Limb (tissue), 2 donors: ENCODE data around the gene MOSMO.
"Not testable (repeated sequence)": the region's sequence is repeated elsewhere in the genome, so short reads cannot be mapped to it uniquely, and the experiment has no call there.

ENCODE experiments used
- DNase-seq, 2 donors: peaks; one replicate each; pipeline ENCODE4 v3.0.0-alpha.2; 2016; ENCODE audit errors: extremely low spot score in 2 of 2

The MOSMO gene

DNA sequence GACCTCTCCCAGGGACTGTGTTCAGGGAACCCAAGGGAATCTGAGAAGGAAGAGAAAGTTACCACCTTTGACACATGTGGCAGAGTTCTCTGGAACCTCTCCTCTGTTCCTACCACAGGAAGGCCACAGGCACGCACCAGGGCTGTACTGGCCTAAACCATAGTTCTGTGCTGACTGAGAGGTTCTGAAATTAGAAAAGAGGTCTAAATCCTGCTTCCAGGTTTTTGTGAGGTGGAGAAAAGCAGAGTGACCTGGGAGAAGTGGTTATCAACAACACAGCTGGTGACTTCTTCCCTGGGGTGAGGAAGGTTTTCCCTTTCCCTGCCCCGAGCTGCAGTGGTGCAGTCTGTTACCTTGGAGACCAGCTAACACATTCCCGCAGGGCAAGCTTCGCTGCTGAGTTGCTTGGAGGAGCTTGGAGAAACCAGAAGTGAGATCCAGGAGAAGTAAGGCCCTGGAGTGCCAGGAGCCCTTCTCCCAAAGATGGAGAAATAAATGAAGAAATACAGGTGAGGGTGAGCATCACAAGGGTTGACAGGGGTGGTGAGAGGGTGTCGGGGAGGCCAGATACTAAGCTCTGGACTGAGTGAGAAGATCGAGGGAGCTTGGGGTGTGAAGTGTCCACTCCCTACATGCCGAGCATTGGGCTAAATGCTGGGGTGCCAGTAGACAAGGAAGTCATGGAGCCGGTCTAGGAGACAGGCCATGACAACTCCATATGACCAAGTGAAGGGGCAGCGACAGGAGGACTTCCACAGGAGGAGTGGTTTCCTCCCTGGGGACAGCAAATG, 84.4 kb downstream of the MOSMO start, which contains the start of gene VWA3A:
Gene VWA3A (plus strand): TSS at position 399 of the 791 bp plus-strand sequence. CDS start 97 bp downstream, at position 496.
- DNase-seq = peak in 1 of 2 donors; percentile 41

- DNase-seq = no peak
These were observed 85.4 kb downstream of the MOSMO start for GRCh38 chr16:22093331-22093730.

- no peak for DNase-seq
These were observed 86.1 kb downstream of the MOSMO start for GRCh38 chr16:22093996-22094395.

GRCh38 chr16:22098405-22099255, 90.7 kb downstream of the MOSMO start:
- peak in 1 of 2 donors; percentile 70 for DNase-seq

DNA sequence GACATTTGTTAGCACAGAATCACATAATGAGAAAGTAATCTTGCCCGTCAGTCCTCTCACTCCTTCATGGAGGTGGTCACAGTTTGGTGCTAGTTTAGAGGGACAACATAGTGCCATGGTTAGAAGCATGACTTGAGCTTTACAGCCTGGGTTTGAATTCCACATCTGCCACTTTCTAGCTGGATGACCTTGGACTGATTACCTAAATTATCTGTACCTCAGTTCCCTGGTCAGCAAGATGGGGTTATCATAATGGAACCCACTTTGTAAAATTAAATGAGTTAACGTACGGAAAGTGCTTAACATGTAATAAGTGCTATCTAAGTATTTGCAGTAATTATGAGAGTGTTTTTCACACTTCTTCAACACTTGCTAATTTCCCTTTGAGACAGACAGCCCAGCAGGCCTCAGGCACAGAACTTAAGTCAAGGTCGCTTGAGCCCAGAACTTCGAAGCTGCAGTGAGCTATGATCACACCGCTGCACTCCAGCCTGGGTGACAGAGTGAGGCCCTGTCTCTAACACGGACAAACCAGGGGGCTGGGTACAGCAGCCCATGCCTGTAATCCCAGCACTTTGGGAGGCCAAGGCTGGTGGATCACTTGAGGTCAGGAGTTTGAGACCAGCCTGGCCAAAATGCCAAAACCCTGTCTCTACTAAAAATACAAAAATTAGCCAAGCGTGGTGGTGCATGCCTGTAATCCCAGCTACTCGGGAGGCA, 91.5 kb downstream of the MOSMO start:
- no peak for DNase-seq

- DNase-seq = no peak
These were observed 95.5 kb downstream of the MOSMO start for GRCh38 chr16:22103441-22103840.

- no peak for DNase-seq
These were observed 101.5 kb downstream of the MOSMO start for GRCh38 chr16:22109258-22109898.

GRCh38 chr16:22111629-22112028, 103.7 kb downstream of the MOSMO start:
- not testable (repeated sequence) for DNase-seq

GRCh38 chr16:22116095-22116700, 108.3 kb downstream of the MOSMO start:
- DNase-seq = no peak

- no peak for DNase-seq
These were observed 109.7 kb downstream of the MOSMO start for GRCh38 chr16:22117609-22118008.

GRCh38 chr16:22120440-22120839, 112.5 kb downstream of the MOSMO start:
- DNase-seq = no peak

GRCh38 chr16:22122239-22122638, 114.3 kb downstream of the MOSMO start:
- DNase-seq = no peak

GRCh38 chr16:22123146-22123545, 115.2 kb downstream of the MOSMO start:
- no peak for DNase-seq

- no peak for DNase-seq
These were observed 116.0 kb downstream of the MOSMO start for GRCh38 chr16:22123759-22124490.

GRCh38 chr16:22124583-22125284, 116.8 kb downstream of the MOSMO start:
- no peak for DNase-seq

GRCh38 chr16:22126037-22126558, 118.2 kb downstream of the MOSMO start:
- DNase-seq = no peak

DNA sequence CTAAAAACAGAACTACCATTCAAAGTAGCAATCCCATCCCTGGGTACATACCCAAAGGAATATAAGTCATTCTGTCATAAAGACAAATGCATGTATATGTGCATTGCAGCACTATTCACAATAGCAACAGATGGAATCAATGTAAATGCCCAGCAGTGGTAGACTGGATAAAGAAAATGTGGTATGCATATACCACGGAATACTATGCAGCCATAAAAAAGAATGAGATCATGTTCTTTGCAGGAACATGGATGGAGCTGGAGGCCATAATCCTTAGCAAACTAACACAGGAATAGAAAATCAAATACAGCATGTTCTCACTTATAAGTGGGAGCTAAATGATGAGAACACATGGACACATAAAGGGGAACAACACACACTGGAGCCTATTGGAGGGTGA, 120.6 kb downstream of the MOSMO start:
- DNase-seq = not testable (repeated sequence)

DNA sequence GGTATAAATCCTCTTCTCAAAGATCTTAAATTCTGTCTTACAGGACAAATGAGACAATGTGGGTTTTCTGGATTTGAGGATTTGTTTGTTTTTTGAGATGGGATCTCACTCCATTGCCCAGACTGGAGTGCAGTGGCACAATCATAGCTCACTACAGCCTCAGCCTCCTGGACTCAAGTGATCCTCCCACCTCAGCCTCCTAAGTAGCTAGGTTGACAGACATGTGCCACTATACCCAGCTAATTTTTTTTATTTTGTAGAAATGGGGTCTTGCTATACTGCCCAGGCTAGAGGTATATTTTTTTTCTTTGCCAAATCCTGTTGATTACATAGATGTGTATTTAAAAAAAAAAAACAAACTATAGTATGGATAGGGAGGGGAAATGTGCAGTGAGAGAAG, 122.6 kb downstream of the MOSMO start:
- DNase-seq = no peak

GRCh38 chr16:22132801-22133200, 124.9 kb downstream of the MOSMO start:
- no peak for DNase-seq
